Measurements from ENCODE around the gene DOK6. TPM values are rescaled to one million over a fixed set of nuclear protein-coding genes. Genes with fewer than 3 reads are reported as not detected.

DOK6 gene
- total RNA-seq, 1 donor from 2014 or later, result 3.2 TPM

GRCh38 chr18:69674966-69675365, 274.3 kb downstream of the DOK6 start:
- ATAC-seq, result no peak
- H3K4me3 ChIP-seq, result no peak overlapping the region
- TF ChIP-seq, protein P1, sequence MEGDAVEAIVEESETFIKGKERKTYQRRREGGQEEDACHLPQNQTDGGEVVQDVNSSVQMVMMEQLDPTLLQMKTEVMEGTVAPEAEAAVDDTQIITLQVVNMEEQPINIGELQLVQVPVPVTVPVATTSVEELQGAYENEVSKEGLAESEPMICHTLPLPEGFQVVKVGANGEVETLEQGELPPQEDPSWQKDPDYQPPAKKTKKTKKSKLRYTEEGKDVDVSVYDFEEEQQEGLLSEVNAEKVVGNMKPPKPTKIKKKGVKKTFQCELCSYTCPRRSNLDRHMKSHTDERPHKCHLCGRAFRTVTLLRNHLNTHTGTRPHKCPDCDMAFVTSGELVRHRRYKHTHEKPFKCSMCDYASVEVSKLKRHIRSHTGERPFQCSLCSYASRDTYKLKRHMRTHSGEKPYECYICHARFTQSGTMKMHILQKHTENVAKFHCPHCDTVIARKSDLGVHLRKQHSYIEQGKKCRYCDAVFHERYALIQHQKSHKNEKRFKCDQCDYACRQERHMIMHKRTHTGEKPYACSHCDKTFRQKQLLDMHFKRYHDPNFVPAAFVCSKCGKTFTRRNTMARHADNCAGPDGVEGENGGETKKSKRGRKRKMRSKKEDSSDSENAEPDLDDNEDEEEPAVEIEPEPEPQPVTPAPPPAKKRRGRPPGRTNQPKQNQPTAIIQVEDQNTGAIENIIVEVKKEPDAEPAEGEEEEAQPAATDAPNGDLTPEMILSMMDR (IDR thresholded peaks at IDR 0.05), result no peak
- intact Hi-C loops (cut with DNase I), result no loop called here
- no peak for DNase-seq
- H3K9me3 ChIP-seq, result no peaks in the 10 kb centered on the region
- no peaks in the 10 kb centered on the region for H3K27me3 ChIP-seq (ENCODE audit: low read depth)
- no peaks in the 10 kb centered on the region for H3K36me3 ChIP-seq
- no peak overlapping the region for H3K27ac ChIP-seq
- no peaks in the 10 kb centered on the region for H3K4me1 ChIP-seq

DNA sequence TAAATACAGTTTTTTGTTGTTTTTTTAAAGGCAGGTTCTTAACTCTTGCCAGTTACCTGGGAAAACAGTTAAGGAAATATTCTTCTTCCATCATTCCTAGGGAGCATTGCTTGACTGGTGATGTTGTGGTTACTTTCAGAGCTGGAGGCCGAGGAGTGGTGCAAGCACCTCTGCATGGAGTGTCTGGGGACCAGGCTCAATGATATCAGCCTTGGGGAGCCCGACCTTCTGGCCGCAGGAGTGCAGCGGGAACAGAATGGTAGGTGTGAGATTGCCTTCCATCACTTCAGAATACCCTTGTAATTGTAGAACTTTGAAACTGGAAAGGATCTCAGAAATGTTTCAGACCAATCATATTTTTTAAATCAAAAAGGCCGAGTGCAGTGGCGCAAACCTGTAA, 276.9 kb downstream of the DOK6 start:
- intact Hi-C loops (cut with DNase I), result no loop called here
- Histone ChIP-seq H3K4me3 (no peak overlapping the region), H3K27ac (no peak overlapping the region), H3K36me3 (no peaks in the 10 kb centered on the region), H3K9me3 (no peaks in the 10 kb centered on the region), H3K4me1 (no peaks in the 10 kb centered on the region), H3K27me3 (ENCODE audit: low read depth) (no peaks in the 10 kb centered on the region)
- TF ChIP-seq, protein P1 (IDR thresholded peaks at IDR 0.05), result no peak
- ATAC-seq (no peak), DNase-seq (no peak)

- intact Hi-C loops (cut with DNase I), result no loop called here
- no peak for ATAC-seq
- Histone ChIP-seq H3K27me3 (ENCODE audit: low read depth) (no peaks in the 10 kb centered on the region), H3K27ac (no peak overlapping the region), H3K9me3 (no peaks in the 10 kb centered on the region), H3K4me1 (no peaks in the 10 kb centered on the region), H3K4me3 (no peak overlapping the region), H3K36me3 (no peaks in the 10 kb centered on the region)
- DNase-seq, result no peak
- TF ChIP-seq, protein P1 (IDR thresholded peaks at IDR 0.05), result no peak
Measured at GRCh38 chr18:69680123-69680522, 279.4 kb downstream of the DOK6 start.

- no peaks in the 10 kb centered on the region for H3K27me3 ChIP-seq (ENCODE audit: low read depth)
- intact Hi-C loops (cut with DNase I), result no loop called here
- TF ChIP-seq, protein P1 (IDR thresholded peaks at IDR 0.05), result no peak
- no peaks in the 10 kb centered on the region for H3K36me3 ChIP-seq
- DNase-seq (no peak), ATAC-seq (no peak)
- no peak overlapping the region for H3K27ac ChIP-seq
- H3K9me3 ChIP-seq, result no peaks in the 10 kb centered on the region
- no peak overlapping the region for H3K4me3 ChIP-seq
- no peaks in the 10 kb centered on the region for H3K4me1 ChIP-seq
Measured at GRCh38 chr18:69683176-69683575, 282.5 kb downstream of the DOK6 start.

DNA sequence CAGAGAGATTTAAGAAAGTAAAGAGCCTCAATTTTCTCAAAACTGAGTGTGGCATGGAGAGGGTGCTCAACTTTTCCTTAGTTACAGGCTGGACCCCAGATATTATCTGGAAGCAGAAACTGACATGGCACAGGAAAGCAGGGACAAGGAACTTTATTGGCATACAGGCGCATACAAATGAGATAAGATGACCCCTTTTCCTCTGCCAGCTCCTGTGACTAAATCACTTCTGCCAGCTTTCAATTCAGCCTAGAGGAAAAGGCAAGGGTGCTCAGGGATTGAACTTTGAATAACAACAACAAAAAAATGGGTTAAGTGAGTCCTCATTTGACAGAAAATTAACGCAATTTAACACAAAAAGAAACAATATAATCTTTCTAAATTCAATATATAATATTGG, 284.1 kb downstream of the DOK6 start:
- TF ChIP-seq, protein P1 (IDR thresholded peaks at IDR 0.05), result no peak
- Histone ChIP-seq H3K36me3 (no peaks in the 10 kb centered on the region), H3K4me1 (no peaks in the 10 kb centered on the region), H3K27me3 (ENCODE audit: low read depth) (no peaks in the 10 kb centered on the region), H3K4me3 (no peak overlapping the region), H3K27ac (no peak overlapping the region), H3K9me3 (no peaks in the 10 kb centered on the region)
- intact Hi-C loops (cut with DNase I), result no loop called here
- ATAC-seq (no peak), DNase-seq (no peak)

GRCh38 chr18:69686861-69687260, 286.2 kb downstream of the DOK6 start:
- no peak for ATAC-seq
- TF ChIP-seq, protein P1 (IDR thresholded peaks at IDR 0.05), result no peak
- intact Hi-C loops (cut with DNase I), result no loop called here

More at GRCh38 chr18:69686861-69687260, 286.2 kb downstream of the DOK6 start:
- Histone ChIP-seq H3K4me1 (no peaks in the 10 kb centered on the region), H3K9me3 (no peaks in the 10 kb centered on the region), H3K4me3 (no peak overlapping the region), H3K36me3 (no peaks in the 10 kb centered on the region), H3K27ac (no peak overlapping the region), H3K27me3 (ENCODE audit: low read depth) (no peaks in the 10 kb centered on the region)
- no peak for DNase-seq

All from lower lobe of right lung (tissue), 2 donors.